SU-DHL-6 (cell line): ENCODE measurements around the gene SWSAP1.
"Not testable (repeated sequence)": the region's sequence is repeated elsewhere in the genome, so short reads cannot be mapped to it uniquely, and the experiment has no call there.

Experiments used
- H2AFZ ChIP-seq: fragments of 200-600 bp; sonication (generic); 2 replicates; pipeline ENCODE4 v1.6.1; 2014; ENCODE audit warnings: low read depth, mild to moderate bottlenecking, moderate library complexity, mixed read lengths, antibody characterized with exemption, low read length; ENCODE audit not compliant: severe bottlenecking
- H3F3A ChIP-seq: fragments of 200-600 bp; shearing (Covaris generic); 2 replicates; pipeline ENCODE4 v1.6.0; 2016; ENCODE audit warnings: antibody characterized with exemption, mild to moderate bottlenecking; ENCODE audit not compliant: insufficient read depth
- H3K27ac ChIP-seq: fragments of 200-600 bp; sonication (generic); 2 replicates; pipeline ENCODE4 v1.5.1; 2016; ENCODE audit warnings: low read depth, mild to moderate bottlenecking, low read length, moderate library complexity, mixed read lengths
- H3K27me3 ChIP-seq: fragments of 200-600 bp; sonication (generic), shearing (Covaris generic); 2 replicates; pipeline ENCODE4 v1.6.0; 2014; ENCODE audit warnings: mild to moderate bottlenecking, low read length
- H3K36me3 ChIP-seq: fragments of 200-600 bp; sonication (generic); 2 replicates; pipeline ENCODE4 v1.6.1; 2014; ENCODE audit warnings: mild to moderate bottlenecking, low read length, mixed read lengths
- H3K4me2 ChIP-seq: fragments of 300-600, 200-600 bp; shearing (Covaris generic), sonication (generic); 2 replicates; pipeline ENCODE4 v1.6.0; 2014; ENCODE audit warnings: low read length, low read depth, mild to moderate bottlenecking; ENCODE audit not compliant: poor library complexity, severe bottlenecking
- H3K4me3 ChIP-seq: fragments of 200-600 bp; sonication (generic); 2 replicates; pipeline ENCODE4 v1.5.1; 2014; ENCODE audit warnings: antibody characterized with exemption, low read length, mild to moderate bottlenecking, mixed read lengths; ENCODE audit not compliant: insufficient read depth, poor library complexity, severe bottlenecking
- H3K79me2 ChIP-seq: fragments of 200-600 bp; sonication (generic); 2 replicates; pipeline ENCODE4 v1.6.1; 2014; ENCODE audit warnings: mild to moderate bottlenecking, low read length, moderate library complexity; ENCODE audit not compliant: insufficient read depth
- H3K9ac ChIP-seq: fragments of 200-600 bp; sonication (generic); 2 replicates; pipeline ENCODE4 v1.7.0; 2014; ENCODE audit warnings: mild to moderate bottlenecking, low read length
- H3K9me2 ChIP-seq: fragments of 200-600 bp; sonication (generic); replicated peaks from 2 replicates; pipeline ENCODE4 v1.6.1; 2014; ENCODE audit warnings: low read length; ENCODE audit not compliant: insufficient read depth
- H3K9me3 ChIP-seq: fragments of 200-600 bp; sonication (generic); 2 replicates; pipeline ENCODE4 v1.6.1; 2014; ENCODE audit warnings: low read length, mixed read lengths; ENCODE audit not compliant: insufficient read depth
- H4K20me1 ChIP-seq: fragments of 200-600 bp; sonication (generic); 2 replicates; pipeline ENCODE4 v1.6.1; 2014; ENCODE audit warnings: low read depth, mild to moderate bottlenecking, antibody characterized with exemption, low read length, moderate library complexity, mixed read lengths
- EZH2phosphoT487 ChIP-seq: fragments of 200-600 bp; sonication (generic), shearing (Covaris generic); conservative IDR thresholded peaks from 2 replicates; pipeline ENCODE4 v1.6.1; 2018; ENCODE audit warnings: mild to moderate bottlenecking, antibody characterized with exemption, low read length, moderate library complexity, mixed read lengths
- TF ChIP-seq, protein P1 (sequence below): fragments of 200-600 bp; sonication (generic); IDR thresholded peaks from one replicate; pipeline ENCODE4 v1.5.1; 2017; ENCODE audit warnings: antibody characterized with exemption, mild to moderate bottlenecking, low read length, moderate library complexity; ENCODE audit not compliant: insufficient read depth, poor library complexity, severe bottlenecking

Gene SWSAP1

DNA sequence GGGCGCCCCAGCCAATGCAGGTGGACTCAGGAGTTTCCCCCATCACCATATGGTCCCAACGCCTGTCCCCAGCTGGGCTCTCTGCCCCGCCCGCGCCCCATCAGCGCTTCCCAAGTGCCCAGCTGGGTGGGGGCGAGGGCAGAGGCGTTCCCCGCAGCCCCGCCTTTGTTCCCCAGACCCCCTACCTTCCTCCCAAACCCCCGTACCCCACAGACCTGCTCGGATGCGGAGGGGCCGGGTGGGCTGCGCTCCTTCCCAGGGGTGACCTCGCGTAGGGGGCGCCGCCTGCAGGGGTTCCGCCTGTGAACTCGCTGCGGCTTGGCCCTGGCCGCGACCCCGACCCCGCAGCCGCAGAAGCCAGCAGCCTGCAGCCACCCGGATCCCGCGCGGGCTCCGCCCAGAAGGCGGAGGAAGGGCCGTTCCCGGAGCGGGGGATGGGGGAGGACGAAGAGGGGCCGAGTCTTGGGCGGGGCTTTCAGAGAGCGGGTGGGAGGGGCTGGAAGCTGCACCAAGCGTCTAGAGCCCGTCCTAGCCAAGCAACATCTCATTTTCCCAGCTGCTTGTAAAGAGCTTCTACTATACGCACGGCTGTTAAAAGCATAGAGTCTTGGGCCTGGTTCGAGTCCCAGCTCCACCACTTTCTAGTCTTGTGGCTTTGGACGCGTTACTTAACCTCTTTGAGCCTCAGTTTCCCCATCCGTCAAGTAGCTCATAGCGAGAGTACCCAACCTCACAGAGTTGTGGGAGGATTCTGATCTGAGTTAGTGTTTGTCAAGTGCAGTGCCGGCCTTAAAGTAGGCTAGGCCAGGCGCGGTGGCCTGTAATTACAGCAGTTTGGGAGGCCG is 35.0 kb upstream of the SWSAP1 start, which contains the start of gene RAB3D:
RAB3D (minus strand) TSS at position 404 of the 845 bp plus-strand sequence. CDS start 2,258 bp downstream, outside the sequence.
- Histone ChIP-seq H3K79me2 (no peaks in the 10 kb centered on the region), H3K9me2 (no peaks in the 10 kb centered on the region), H4K20me1 (no peaks in the 10 kb centered on the region), H3K9ac (peak within 1 kb of the TSS; percentile 50), H2AFZ (peak within 1 kb of the TSS; percentile 56), H3F3A (peaks cover 4% of the 10 kb centered on the region; the same call in 1 of the 2 replicates), H3K4me3 (peak within 1 kb of the TSS; percentile 32), H3K36me3 (no peaks in the 10 kb centered on the region), H3K4me2 (peak within 1 kb of the TSS; percentile 56), H3K9me3 (no peaks in the 10 kb centered on the region), H3K27ac (no peak within 1 kb of the TSS), H3K27me3 (no peaks in the 10 kb centered on the region)
- TF ChIP-seq, protein P1, sequence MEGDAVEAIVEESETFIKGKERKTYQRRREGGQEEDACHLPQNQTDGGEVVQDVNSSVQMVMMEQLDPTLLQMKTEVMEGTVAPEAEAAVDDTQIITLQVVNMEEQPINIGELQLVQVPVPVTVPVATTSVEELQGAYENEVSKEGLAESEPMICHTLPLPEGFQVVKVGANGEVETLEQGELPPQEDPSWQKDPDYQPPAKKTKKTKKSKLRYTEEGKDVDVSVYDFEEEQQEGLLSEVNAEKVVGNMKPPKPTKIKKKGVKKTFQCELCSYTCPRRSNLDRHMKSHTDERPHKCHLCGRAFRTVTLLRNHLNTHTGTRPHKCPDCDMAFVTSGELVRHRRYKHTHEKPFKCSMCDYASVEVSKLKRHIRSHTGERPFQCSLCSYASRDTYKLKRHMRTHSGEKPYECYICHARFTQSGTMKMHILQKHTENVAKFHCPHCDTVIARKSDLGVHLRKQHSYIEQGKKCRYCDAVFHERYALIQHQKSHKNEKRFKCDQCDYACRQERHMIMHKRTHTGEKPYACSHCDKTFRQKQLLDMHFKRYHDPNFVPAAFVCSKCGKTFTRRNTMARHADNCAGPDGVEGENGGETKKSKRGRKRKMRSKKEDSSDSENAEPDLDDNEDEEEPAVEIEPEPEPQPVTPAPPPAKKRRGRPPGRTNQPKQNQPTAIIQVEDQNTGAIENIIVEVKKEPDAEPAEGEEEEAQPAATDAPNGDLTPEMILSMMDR = no peak
- no peak for TF ChIP-seq EZH2phosphoT487

DNA sequence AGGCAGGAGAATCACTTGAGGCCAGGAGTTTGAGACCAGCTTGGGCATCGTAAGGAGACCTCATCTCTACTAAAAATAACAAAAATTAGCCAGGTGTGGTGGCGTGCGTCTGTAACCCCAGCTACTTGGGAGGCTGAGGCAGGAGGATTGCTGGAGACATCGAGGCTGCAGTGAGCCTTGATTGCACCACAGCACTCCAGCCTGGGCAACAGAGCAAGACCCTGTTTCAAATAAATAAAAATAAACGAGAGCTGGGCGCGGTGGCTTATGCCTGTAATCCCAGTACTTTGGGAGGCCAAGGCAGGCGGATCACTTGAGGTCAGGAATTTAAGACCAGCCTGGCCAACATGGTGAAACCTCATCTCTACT is 34.4 kb upstream of the SWSAP1 start:
- not testable (repeated sequence) for H4K20me1 ChIP-seq, H3K9me3 ChIP-seq, H3K27ac ChIP-seq, H3K27me3 ChIP-seq, H3K9me2 ChIP-seq, H3K36me3 ChIP-seq, H3F3A ChIP-seq, H3K79me2 ChIP-seq
- H3K4me3 ChIP-seq = peak overlapping the region; percentile 32
- peak overlapping the region; percentile 56 for H3K4me2 ChIP-seq
- H3K9ac ChIP-seq = peak overlapping the region; percentile 50; the same call in 1 of the 2 replicates
- peak overlapping the region; percentile 56 for H2AFZ ChIP-seq

DNA sequence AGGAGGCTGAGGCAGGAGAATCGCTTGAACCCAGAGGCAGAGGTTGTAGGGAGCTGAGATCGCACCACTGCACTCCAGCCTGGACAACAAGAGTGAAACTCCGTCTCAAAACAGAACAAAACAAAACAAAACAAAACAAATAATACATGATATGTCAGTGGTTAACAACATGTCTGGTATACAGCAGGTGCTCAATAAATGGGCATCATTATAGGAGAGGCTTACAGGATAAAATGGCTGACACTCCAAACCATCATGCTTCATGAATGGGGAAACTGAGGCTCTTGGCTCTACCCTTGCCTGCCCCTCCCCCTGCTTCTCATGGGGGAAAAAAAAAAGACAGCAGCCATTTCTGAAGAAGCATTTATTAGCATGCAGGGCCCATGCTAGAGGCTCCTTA is 32.0 kb upstream of the SWSAP1 start:
- H3F3A ChIP-seq = peaks cover 5% of the 10 kb centered on the region; the same call in 1 of the 2 replicates
- no peak overlapping the region for H3K9ac ChIP-seq
- H3K36me3 ChIP-seq = no peaks in the 10 kb centered on the region
- no peaks in the 10 kb centered on the region for H4K20me1 ChIP-seq
- no peaks in the 10 kb centered on the region for H3K9me3 ChIP-seq
- H2AFZ ChIP-seq = no peak overlapping the region
- TF ChIP-seq, protein P1 = no peak
- TF ChIP-seq EZH2phosphoT487 = no peak
- H3K9me2 ChIP-seq = no peaks in the 10 kb centered on the region
- H3K79me2 ChIP-seq = no peaks in the 10 kb centered on the region
- no peak overlapping the region for H3K4me2 ChIP-seq
- no peaks in the 10 kb centered on the region for H3K27me3 ChIP-seq
- no peak overlapping the region for H3K27ac ChIP-seq
- no peak overlapping the region for H3K4me3 ChIP-seq
